ENCODE data around the gene PIP4P1.
A peak's percentile ranks its signal among the peaks of the same experiment; 100 is the strongest.

PIP4P1 gene

DNA sequence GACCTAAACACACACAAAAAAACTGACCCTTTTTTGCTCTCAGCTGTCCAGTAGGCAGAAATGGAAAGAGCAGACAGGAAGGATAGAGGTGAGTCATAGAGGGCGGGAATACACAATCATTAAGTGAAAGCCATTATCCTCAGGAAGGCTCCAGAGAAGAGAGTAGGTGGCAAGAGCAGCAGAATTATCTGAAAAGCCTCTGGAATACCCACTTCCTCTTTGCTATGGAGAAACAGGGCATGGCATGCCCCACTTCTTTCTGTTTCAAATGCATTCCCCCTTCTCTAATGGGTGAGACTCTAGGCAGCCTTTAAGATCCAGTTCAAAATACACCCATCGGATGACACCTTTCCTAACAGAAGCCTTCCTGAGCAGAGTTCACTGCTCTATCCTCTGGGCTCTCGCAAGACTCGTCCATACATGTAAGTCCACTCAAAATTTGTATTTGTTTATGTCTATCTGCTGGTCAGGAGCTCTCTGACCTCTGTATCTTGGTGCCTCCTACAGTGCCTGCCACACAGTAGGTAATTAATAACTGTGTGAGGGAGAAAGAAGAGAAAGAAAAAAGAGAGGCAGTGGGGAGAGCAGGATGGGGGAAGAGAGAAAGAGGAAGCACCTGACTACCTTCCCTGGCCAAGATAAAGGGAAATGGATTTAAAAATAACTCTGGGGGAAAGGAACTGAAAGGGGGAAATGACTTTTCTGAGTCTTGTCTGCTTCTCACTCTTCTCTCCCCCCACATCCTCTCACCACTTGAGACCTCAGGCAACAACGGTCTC, 33.8 kb downstream of the PIP4P1 start:
- TF ChIP-seq, protein P1, sequence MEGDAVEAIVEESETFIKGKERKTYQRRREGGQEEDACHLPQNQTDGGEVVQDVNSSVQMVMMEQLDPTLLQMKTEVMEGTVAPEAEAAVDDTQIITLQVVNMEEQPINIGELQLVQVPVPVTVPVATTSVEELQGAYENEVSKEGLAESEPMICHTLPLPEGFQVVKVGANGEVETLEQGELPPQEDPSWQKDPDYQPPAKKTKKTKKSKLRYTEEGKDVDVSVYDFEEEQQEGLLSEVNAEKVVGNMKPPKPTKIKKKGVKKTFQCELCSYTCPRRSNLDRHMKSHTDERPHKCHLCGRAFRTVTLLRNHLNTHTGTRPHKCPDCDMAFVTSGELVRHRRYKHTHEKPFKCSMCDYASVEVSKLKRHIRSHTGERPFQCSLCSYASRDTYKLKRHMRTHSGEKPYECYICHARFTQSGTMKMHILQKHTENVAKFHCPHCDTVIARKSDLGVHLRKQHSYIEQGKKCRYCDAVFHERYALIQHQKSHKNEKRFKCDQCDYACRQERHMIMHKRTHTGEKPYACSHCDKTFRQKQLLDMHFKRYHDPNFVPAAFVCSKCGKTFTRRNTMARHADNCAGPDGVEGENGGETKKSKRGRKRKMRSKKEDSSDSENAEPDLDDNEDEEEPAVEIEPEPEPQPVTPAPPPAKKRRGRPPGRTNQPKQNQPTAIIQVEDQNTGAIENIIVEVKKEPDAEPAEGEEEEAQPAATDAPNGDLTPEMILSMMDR (IDR thresholded peaks at IDR 0.05; ENCODE audit: low read depth, low read length): no peak
- DNase-seq (ENCODE audit: low read depth in 2 of 2): peak; percentile 54 to 61

DNA sequence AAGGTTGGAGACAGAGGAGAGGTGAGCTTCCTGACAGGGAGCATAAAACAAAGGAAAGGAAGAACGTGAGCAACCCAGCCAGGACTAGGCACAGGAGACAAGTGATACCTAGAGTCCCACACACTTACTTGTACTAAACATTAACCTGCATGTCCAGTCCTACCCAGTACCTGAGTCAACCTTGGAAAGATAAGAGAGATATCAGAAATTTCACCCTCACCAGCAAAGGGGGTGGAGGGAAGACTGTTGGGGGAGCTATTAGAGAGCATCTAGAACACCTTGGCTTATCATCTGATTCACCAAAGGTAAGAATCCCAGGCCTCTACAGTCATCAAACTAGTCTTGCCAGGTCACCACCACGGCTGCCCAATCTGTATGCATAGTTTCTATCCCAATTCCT, 36.4 kb downstream of the PIP4P1 start:
- DNase-seq (ENCODE audit: low read depth in 2 of 2): no peak
- no peak overlapping the region for H3K4me3 ChIP-seq (replicated peaks in 1 of 2; ENCODE audit: low read depth in 2 of 2, low read length in 2 of 2)
- TF ChIP-seq, protein P1 (IDR thresholded peaks at IDR 0.05; ENCODE audit: low read depth, low read length): no peak

More for the DNA sequence above, 33.8 kb downstream of the PIP4P1 start:
- no peak overlapping the region for H3K4me3 ChIP-seq (replicated peaks in 1 of 2; ENCODE audit: low read depth in 2 of 2, low read length in 2 of 2)

DNA sequence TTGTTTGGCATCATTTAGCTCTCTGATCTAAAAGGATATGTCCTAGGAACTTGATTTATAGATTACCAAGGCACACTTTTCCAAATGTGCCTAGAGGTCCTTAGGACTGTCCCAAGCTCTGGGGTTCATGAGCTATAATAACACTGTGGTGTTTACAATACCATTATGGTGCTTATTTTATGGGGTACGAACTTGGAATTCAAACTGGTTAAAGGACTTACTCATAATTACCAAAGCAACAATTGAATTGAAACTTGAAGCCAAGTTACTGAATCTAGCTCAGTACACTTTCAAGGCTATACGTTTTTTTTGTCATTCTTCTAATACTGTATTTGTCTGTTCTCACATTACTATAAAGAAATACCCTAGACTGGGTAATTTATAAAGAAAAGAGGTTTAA, 38.3 kb downstream of the PIP4P1 start:
- no peak for DNase-seq (ENCODE audit: low read depth in 2 of 2)
- no peak overlapping the region for H3K4me3 ChIP-seq (replicated peaks in 1 of 2; ENCODE audit: low read depth in 2 of 2, low read length in 2 of 2)
- TF ChIP-seq, protein P1 (IDR thresholded peaks at IDR 0.05; ENCODE audit: low read depth, low read length): no peak

DNA sequence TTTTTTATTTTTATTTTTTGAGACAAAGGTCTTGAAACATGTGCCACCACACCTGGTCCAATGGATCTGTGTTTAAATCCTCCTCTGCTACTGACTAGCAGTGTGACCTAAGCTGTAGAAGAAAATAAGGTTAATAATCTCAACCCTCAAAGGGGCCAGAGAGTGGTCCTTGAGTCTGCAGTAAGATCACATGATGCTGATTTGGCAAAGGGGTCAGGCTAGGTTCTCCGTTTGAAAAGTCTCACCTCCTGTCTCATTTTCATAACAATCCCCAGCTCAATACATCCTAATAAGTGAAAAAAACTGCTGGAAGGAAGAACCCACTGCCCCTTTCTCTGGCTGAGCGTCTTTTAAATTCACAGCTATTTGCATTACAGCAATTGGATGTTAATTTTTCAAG, 40.0 kb downstream of the PIP4P1 start:
- no peak overlapping the region for H3K4me3 ChIP-seq (replicated peaks in 1 of 2; ENCODE audit: low read depth in 2 of 2, low read length in 2 of 2)
- TF ChIP-seq, protein P1 (IDR thresholded peaks at IDR 0.05; ENCODE audit: low read depth, low read length): no peak
- no peak for DNase-seq (ENCODE audit: low read depth in 2 of 2)

DNA sequence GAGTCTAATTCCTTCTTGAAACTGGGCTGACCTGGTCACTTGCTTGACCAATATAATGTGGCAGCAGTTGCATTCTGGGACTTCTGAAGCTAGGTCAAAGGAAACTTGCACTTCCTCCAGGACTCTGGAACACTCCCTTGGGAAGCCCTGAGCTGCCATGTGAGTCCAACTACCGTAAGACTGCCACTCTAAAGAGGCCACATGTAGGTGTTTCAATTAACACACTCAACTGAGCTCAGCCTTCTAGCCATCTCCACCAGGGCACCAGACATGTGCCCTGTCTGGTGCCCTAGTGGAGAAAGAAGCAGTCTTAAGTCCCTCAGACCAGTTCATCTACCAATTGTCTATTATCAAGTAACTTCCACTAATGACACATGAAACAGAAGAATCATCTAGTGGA, 41.8 kb downstream of the PIP4P1 start:
- TF ChIP-seq, protein P1 (IDR thresholded peaks at IDR 0.05; ENCODE audit: low read depth, low read length): no peak
- DNase-seq (ENCODE audit: low read depth in 2 of 2): no peak
- H3K4me3 ChIP-seq (replicated peaks in 1 of 2; ENCODE audit: low read depth in 2 of 2, low read length in 2 of 2): no peak overlapping the region

DNA sequence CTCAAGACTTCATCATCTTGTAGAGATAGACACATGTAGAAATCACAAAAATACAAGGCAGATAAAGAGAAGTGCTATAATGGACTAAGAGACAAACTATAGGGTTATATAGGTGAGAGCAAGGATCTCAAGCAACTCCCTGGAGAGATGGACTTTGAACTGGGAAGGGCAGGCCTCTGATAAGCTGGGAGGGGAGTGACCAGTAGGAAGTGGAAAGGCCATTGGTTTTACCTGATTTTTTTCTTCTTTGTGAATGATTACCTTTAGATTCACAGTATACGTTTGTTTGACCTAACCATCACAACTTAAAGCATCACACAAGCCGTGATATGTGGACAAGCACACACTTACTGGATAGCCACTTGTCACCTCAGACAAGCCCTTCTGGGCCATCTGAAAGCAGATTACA, 42.7 kb downstream of the PIP4P1 start:
- DNase-seq (ENCODE audit: low read depth in 2 of 2): no peak
- TF ChIP-seq, protein P1 (IDR thresholded peaks at IDR 0.05; ENCODE audit: low read depth, low read length): no peak
- H3K4me3 ChIP-seq (replicated peaks in 1 of 2; ENCODE audit: low read depth in 2 of 2, low read length in 2 of 2): no peak overlapping the region

Measured in cardiac fibroblast (primary cell).